ENCODE measurements around the gene RBM26.

DNA sequence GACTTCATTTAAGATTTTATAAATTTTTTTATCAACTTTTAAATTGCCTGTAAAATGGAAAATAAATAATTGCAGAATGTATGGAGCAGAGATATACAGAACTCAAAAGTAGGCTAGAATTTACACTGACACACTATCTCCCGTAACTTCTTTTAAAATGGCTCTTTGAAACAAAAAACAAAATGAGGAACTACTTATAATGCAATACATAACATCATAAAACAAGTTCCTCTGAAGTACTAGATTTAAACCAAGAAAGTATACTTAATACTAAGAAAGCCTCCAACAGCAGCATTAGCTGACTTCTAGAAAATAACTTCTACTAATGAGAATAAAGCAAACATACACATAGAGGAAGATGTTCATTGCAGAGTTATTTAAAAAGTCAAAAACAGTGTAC, 17.0 kb downstream of the RBM26 start:
- TF ChIP-seq, protein P1, sequence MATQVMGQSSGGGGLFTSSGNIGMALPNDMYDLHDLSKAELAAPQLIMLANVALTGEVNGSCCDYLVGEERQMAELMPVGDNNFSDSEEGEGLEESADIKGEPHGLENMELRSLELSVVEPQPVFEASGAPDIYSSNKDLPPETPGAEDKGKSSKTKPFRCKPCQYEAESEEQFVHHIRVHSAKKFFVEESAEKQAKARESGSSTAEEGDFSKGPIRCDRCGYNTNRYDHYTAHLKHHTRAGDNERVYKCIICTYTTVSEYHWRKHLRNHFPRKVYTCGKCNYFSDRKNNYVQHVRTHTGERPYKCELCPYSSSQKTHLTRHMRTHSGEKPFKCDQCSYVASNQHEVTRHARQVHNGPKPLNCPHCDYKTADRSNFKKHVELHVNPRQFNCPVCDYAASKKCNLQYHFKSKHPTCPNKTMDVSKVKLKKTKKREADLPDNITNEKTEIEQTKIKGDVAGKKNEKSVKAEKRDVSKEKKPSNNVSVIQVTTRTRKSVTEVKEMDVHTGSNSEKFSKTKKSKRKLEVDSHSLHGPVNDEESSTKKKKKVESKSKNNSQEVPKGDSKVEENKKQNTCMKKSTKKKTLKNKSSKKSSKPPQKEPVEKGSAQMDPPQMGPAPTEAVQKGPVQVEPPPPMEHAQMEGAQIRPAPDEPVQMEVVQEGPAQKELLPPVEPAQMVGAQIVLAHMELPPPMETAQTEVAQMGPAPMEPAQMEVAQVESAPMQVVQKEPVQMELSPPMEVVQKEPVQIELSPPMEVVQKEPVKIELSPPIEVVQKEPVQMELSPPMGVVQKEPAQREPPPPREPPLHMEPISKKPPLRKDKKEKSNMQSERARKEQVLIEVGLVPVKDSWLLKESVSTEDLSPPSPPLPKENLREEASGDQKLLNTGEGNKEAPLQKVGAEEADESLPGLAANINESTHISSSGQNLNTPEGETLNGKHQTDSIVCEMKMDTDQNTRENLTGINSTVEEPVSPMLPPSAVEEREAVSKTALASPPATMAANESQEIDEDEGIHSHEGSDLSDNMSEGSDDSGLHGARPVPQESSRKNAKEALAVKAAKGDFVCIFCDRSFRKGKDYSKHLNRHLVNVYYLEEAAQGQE (IDR thresholded peaks at IDR 0.05; ENCODE audit: insufficient read depth in 1 of 2, low read depth in 2 of 2, low read length in 1 of 2), result no peak
- TF ChIP-seq, protein P2, sequence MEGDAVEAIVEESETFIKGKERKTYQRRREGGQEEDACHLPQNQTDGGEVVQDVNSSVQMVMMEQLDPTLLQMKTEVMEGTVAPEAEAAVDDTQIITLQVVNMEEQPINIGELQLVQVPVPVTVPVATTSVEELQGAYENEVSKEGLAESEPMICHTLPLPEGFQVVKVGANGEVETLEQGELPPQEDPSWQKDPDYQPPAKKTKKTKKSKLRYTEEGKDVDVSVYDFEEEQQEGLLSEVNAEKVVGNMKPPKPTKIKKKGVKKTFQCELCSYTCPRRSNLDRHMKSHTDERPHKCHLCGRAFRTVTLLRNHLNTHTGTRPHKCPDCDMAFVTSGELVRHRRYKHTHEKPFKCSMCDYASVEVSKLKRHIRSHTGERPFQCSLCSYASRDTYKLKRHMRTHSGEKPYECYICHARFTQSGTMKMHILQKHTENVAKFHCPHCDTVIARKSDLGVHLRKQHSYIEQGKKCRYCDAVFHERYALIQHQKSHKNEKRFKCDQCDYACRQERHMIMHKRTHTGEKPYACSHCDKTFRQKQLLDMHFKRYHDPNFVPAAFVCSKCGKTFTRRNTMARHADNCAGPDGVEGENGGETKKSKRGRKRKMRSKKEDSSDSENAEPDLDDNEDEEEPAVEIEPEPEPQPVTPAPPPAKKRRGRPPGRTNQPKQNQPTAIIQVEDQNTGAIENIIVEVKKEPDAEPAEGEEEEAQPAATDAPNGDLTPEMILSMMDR (IDR thresholded peaks at IDR 0.05), result no peak
- no peak for TF ChIP-seq POLR2AphosphoS5 (IDR thresholded peaks at IDR 0.05; ENCODE audit: low read depth, low read length)

All from Panc1 (cell line).